NCI-H526 treated with DMSO at 0.1 percent for 48 hours (cell line): ENCODE results near the gene RGS14.

Source experiments
- DNase-seq: peaks from one replicate; lab custom pipeline; 2025; lab: John Stamatoyannopoulos, UW

Gene RGS14

GRCh38 chr5:177382423-177383029 is 24.8 kb downstream of the RGS14 start:
- no peak for DNase-seq

GRCh38 chr5:177383181-177383580 is 25.5 kb downstream of the RGS14 start:
- DNase-seq, result no peak

GRCh38 chr5:177384134-177384533 is 26.4 kb downstream of the RGS14 start, which contains the start of gene SLC34A1:
Gene SLC34A1 (plus strand): TSS chr5:177384434. CDS start chr5:177385742, 1,308 bp downstream.
- DNase-seq, result no peak

- no peak for DNase-seq
Observed at GRCh38 chr5:177385720-177386119, 28.0 kb downstream of the RGS14 start.

- no peak for DNase-seq
Observed at GRCh38 chr5:177386542-177386941, 28.8 kb downstream of the RGS14 start.

GRCh38 chr5:177387405-177387804 is 29.7 kb downstream of the RGS14 start:
- DNase-seq, result no peak

GRCh38 chr5:177388521-177389052 is 30.9 kb downstream of the RGS14 start:
- no peak for DNase-seq

- no peak for DNase-seq
Observed at GRCh38 chr5:177389241-177390169, 31.8 kb downstream of the RGS14 start.

GRCh38 chr5:177390363-177391300 is 32.9 kb downstream of the RGS14 start:
- peak; percentile 59 for DNase-seq

GRCh38 chr5:177392765-177393164 is 35.0 kb downstream of the RGS14 start:
- no peak for DNase-seq

GRCh38 chr5:177393206-177393765 is 35.6 kb downstream of the RGS14 start:
- no peak for DNase-seq

GRCh38 chr5:177393990-177394389 is 36.3 kb downstream of the RGS14 start:
- no peak for DNase-seq

GRCh38 chr5:177396078-177396477 is 38.4 kb downstream of the RGS14 start:
- DNase-seq, result no peak

- DNase-seq, result no peak
Observed at GRCh38 chr5:177396807-177397206, 39.1 kb downstream of the RGS14 start.

- no peak for DNase-seq
Observed at GRCh38 chr5:177397875-177398390, 40.2 kb downstream of the RGS14 start.

GRCh38 chr5:177399997-177400868 is 42.5 kb downstream of the RGS14 start, which contains the start of gene PFN3:
Gene PFN3 (minus strand): TSS chr5:177400661. CDS start chr5:177400576, 85 bp downstream.
- DNase-seq, result no peak

GRCh38 chr5:177402271-177403043 is 44.7 kb downstream of the RGS14 start:
- DNase-seq, result peak; percentile 74

GRCh38 chr5:177403102-177403791 is 45.5 kb downstream of the RGS14 start:
- no peak for DNase-seq
